Measurements from ENCODE around the gene MMP8.
"Not testable (repeated sequence)": the region's sequence is repeated elsewhere in the genome, so short reads cannot be mapped to it uniquely, and the experiment has no call there.

MMP8 gene, protein sequence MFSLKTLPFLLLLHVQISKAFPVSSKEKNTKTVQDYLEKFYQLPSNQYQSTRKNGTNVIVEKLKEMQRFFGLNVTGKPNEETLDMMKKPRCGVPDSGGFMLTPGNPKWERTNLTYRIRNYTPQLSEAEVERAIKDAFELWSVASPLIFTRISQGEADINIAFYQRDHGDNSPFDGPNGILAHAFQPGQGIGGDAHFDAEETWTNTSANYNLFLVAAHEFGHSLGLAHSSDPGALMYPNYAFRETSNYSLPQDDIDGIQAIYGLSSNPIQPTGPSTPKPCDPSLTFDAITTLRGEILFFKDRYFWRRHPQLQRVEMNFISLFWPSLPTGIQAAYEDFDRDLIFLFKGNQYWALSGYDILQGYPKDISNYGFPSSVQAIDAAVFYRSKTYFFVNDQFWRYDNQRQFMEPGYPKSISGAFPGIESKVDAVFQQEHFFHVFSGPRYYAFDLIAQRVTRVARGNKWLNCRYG

GRCh38 chr11:102724904-102725500 lies at the start of gene MMP8:
Gene MMP8, minus strand, starts transcription at chr11:102724954. Its CDS starts 99 bp downstream, at chr11:102724855.
- no peak for DNase-seq

- DNase-seq, result peak in 1 of 2 experiments; percentile 18
These were observed 48.6 kb upstream of the MMP8 start for GRCh38 chr11:102773386-102773785.

- no peak for DNase-seq
These were observed 46.6 kb upstream of the MMP8 start for GRCh38 chr11:102771351-102771750.

- DNase-seq, result no peak
These were observed 45.4 kb upstream of the MMP8 start for GRCh38 chr11:102770191-102770590.

DNA sequence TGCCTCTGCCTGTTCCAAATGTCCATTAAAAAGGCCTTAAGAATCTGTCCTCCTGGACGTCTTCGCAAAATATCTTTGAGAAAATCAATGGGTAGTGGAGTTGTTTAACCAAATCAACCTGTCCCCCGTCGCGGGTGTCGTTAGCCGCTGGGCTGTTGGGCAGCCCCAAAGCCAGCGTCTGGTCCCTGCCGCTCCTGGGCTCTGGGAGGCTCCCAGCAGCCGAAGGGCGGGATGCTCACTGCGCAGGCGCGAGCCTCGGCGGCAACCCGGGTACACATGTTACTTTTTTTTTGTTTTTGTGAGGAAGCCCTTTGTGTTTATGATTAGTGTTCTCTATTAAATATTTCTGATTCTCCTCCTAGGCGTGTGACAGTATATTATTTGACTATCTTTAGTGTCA lies 43.0 kb upstream of the MMP8 start:
- DNase-seq, result no peak

GRCh38 chr11:102763440-102763839 lies 38.7 kb upstream of the MMP8 start:
- no peak for DNase-seq

- DNase-seq, result no peak
These were observed 37.6 kb upstream of the MMP8 start for GRCh38 chr11:102762361-102762767.

- DNase-seq, result no peak
These were observed 37.0 kb upstream of the MMP8 start for GRCh38 chr11:102761646-102762238.

DNA sequence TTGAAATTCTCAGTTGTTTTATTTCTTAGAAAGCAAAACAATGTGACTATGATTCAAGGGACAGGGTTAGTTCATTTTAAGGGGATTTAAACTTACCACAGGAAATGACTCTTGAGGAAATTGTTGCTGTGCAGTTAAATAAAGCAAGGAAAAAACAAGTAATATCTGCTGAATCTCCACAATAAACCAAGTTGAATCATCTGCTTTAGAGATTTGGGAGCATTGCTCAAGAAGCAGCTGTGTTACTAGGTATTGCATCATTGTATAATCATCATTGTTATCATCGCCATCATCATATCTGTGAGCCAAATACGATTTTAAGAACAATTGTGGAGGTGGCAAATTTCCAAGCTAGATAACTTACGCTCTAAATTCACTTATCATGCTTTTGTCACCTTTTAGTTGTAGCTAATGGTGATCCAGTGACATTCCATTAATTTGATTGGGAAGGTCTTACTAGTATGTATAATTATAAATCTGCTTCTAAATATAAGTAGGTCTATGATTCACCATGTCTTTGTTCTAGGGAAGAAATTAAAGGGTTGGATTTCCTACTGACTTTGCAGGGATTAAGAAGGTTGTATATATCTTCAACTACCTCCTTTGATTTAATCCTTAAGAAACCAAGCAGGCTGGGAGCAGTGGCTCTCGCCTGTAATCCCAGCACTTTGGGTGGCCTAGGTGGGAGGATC lies 35.7 kb upstream of the MMP8 start:
- no peak for DNase-seq

DNA sequence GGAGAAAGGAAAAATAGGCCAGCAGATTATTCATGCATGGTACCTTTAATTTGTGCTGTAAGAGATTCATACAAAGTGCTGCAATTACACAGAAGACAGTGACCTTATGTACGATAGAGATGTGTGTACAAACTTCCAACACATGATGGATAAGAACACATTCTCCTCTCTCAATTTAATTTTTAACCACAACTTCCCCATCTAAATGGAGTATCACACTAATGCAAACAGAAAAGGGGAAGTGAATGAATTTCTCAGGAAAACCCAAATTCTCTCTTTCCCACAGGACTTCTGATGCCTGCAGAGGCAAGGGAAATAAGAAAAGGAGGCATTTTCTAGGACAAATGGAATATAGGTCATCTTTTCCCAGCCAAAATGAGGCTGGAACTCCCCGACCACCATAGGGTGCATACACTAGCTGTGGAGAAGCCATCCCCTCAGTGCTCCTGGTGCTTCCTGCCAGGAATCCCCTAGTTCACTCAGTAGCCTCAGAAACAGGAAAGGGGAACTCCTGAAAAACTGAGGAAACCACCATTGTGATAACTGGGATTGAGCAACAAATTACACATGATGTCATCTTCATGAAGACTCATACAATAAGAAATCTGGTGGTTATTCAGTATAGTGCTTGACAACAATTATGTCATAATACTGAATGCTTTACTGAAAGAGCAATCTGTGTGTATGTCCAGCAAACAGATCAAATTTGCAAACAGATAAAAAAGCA lies 33.2 kb upstream of the MMP8 start:
- no peak for DNase-seq

- DNase-seq, result no peak
These were observed 28.5 kb upstream of the MMP8 start for GRCh38 chr11:102753267-102753666.

DNA sequence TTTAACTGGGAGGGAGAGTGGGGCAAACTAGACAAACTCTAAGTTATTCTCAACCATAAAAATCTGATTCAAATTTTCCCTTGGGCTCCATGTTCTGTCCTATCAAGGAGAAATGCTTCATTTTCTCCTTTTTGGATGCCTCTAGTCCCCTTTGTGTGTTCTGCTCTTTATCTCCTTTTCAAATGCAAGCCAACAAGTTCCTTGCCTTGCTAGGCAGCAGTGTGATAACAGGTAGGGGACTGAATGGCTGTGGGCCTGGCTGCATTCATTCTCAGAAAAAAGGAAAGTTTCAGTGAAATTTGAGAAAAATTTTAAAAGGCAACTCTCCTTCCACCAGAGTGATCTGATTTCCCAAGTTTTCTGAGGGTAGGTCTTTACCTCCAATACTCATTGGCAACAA lies 26.9 kb upstream of the MMP8 start:
- DNase-seq, result no peak

- no peak for DNase-seq
These were observed 24.5 kb upstream of the MMP8 start for GRCh38 chr11:102749101-102749722.

GRCh38 chr11:102746746-102747578 lies 22.2 kb upstream of the MMP8 start:
- peak in 1 of 2 experiments; percentile 29 for DNase-seq

- no peak for DNase-seq
These were observed 9.9 kb upstream of the MMP8 start for GRCh38 chr11:102734650-102735049.

- peak; percentile 47 to 49 for DNase-seq
These were observed 8.6 kb upstream of the MMP8 start for GRCh38 chr11:102733232-102733875.

- not testable (repeated sequence) for DNase-seq
These were observed 6.2 kb upstream of the MMP8 start for GRCh38 chr11:102730944-102731343.

- no peak for DNase-seq
These were observed 5.4 kb upstream of the MMP8 start for GRCh38 chr11:102729849-102730815.

DNA sequence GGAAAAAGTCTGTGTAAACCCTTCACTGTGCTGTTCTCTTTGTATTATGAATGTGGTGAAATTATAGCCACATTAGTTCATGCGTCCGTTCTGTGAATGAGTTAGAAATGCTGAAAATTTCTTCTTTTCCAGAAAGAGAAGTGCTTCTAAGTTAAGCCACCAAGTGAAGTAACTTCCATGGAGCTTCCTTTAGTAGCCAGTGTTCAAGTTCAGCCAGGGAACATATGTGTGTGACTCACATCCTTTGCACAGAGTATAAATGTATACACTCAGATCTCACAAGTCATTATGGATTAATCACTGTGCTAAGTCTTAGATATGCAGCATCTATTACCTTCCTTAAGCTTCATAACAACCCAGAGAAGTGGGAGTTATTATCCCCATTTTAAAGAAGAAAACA lies 3.1 kb upstream of the MMP8 start:
- DNase-seq, result no peak
